H1 (cell line): ENCODE measurements around the gene EME2. TPM values are rescaled to one million over a fixed set of nuclear protein-coding genes. Genes with fewer than 3 reads are reported as not detected.

Experiments
- CTCF ChIA-PET: fragments of 300-600 bp; sonication (Branson Sonifier 250); formaldehyde crosslinking; loops from one replicate; lab custom pipeline; 2021; ENCODE audit not compliant: partially characterized antibody; lab: Charles Lee
- POLR2A ChIA-PET: fragments of 300-600 bp; sonication (Branson Sonifier 250); formaldehyde crosslinking; loops from one replicate; lab custom pipeline; 2021; ENCODE audit warnings: inconsistent platforms; ENCODE audit not compliant: partially characterized antibody; lab: Charles Lee
- DNase-seq, 2 experiments: peaks; one replicate each; pipeline versions ENCODE4 v3.0.0 to v3.0.0-alpha.2; 2010 to 2022; ENCODE audit warnings: low spot score in 2 of 2, low read depth in 1 of 2, mixed read lengths in 1 of 2
- FAIRE-seq: peaks from 2 replicates; lab custom pipeline; 2011; peaks lifted over from hg19 to GRCh38; lab: Jason Lieb, UNC
- H2AFZ ChIP-seq: 2 replicates; pipeline ENCODE4 v1.8.1; 2012; ENCODE audit warnings: low read length, inconsistent platforms
- H2AK5ac ChIP-seq: 2 replicates; pipeline ENCODE4 v1.6.1; 2013; ENCODE audit warnings: low read depth, low read length
- H2BK120ac ChIP-seq: replicated peaks from 2 replicates; pipeline ENCODE3; 2013; ENCODE audit warnings: low read depth, low read length, inconsistent platforms
- H2BK12ac ChIP-seq: 2 replicates; pipeline ENCODE4 v1.6.1; 2013; ENCODE audit warnings: low read depth, low read length
- H2BK15ac ChIP-seq: 2 replicates; pipeline ENCODE4 v1.6.1; 2013; ENCODE audit warnings: low read length
- H2BK20ac ChIP-seq: 2 replicates; pipeline ENCODE4 v1.6.1; 2013; ENCODE audit warnings: low read length
- H2BK5ac ChIP-seq: 2 replicates; pipeline ENCODE4 v1.6.1; 2013; ENCODE audit warnings: low read depth, low read length
- H3K14ac ChIP-seq: 2 replicates; pipeline ENCODE4 v1.6.1; 2013; ENCODE audit warnings: inconsistent platforms; ENCODE audit not compliant: insufficient read length
- H3K18ac ChIP-seq: 2 replicates; pipeline ENCODE4 v1.6.1; 2013; ENCODE audit warnings: low read length; ENCODE audit errors: extremely low read depth
- H3K23ac ChIP-seq: 2 replicates; pipeline ENCODE4 v1.6.1; 2013; ENCODE audit warnings: inconsistent platforms; ENCODE audit not compliant: insufficient read length
- H3K23me2 ChIP-seq: 2 replicates; pipeline ENCODE4 v1.6.1; 2013; ENCODE audit warnings: low read depth, low read length
- H3K27ac ChIP-seq: 2 replicates; pipeline ENCODE4 v1.6.1; 2011; ENCODE audit warnings: low read depth, low read length, inconsistent platforms
- H3K27me3 ChIP-seq, 4 experiments: replicated peaks in 1 of 4; 1 replicate in 1 of 4; 2 replicates in 3 of 4; pipeline versions ENCODE4 v1.6.1 to v1.8.1; 2011 to 2013; ENCODE audit warnings: low read length in 3 of 4, mild to moderate bottlenecking in 3 of 4, inconsistent platforms in 2 of 4, mixed read lengths in 2 of 4, moderate library complexity in 1 of 4; ENCODE audit not compliant: control insufficient read depth in 3 of 4, insufficient read depth in 3 of 4; ENCODE audit errors: extremely low read depth in 1 of 4
- H3K36me3 ChIP-seq, 4 experiments: 2 replicates each; pipeline versions ENCODE4 v1.6.1 to v1.8.1; 2011 to 2013; ENCODE audit warnings: mild to moderate bottlenecking in 4 of 4, low read length in 3 of 4, moderate library complexity in 2 of 4, control low read depth in 1 of 4, inconsistent platforms in 1 of 4; ENCODE audit not compliant: insufficient read depth in 4 of 4, control insufficient read depth in 2 of 4
- H3K4ac ChIP-seq: replicated peaks from 2 replicates; pipeline ENCODE3; 2013; ENCODE audit warnings: low read length, low read depth, mixed read lengths, inconsistent platforms; ENCODE audit not compliant: insufficient read length
- H3K4me1 ChIP-seq, 4 experiments: replicated peaks in 1 of 4; 1 replicate in 1 of 4; 2 replicates in 3 of 4; pipeline versions ENCODE4 v1.6.1 to v1.8.1; 2011 to 2013; ENCODE audit warnings: low read length in 3 of 4, inconsistent platforms in 2 of 4, mixed read lengths in 1 of 4; ENCODE audit not compliant: insufficient read depth in 4 of 4, control insufficient read depth in 3 of 4
- H3K4me2 ChIP-seq, 2 experiments: 2 replicates each; pipeline versions ENCODE4 v1.6.1 to v1.8.1; 2011 to 2013; ENCODE audit warnings: low read depth in 2 of 2, low read length in 2 of 2, control low read depth in 1 of 2, inconsistent platforms in 1 of 2, mild to moderate bottlenecking in 1 of 2; ENCODE audit not compliant: insufficient read depth in 1 of 2
- H3K4me3 ChIP-seq, 4 experiments: fragments of 200-600, 300-600 bp in 1 of 4; sonication (generic), shearing (Covaris generic), sonication (Bioruptor Twin) in 1 of 4; 2 replicates each; pipeline versions ENCODE4 v1.5.1 to v1.8.1; 2011 to 2016; ENCODE audit warnings: low read length in 4 of 4, low read depth in 3 of 4, control low read depth in 2 of 4, inconsistent platforms in 2 of 4, mild to moderate bottlenecking in 2 of 4, mixed read lengths in 1 of 4, moderate library complexity in 1 of 4; ENCODE audit not compliant: insufficient read depth in 2 of 4; ENCODE audit errors: extremely low read depth in 1 of 4
- H3K56ac ChIP-seq: replicated peaks from 2 replicates; pipeline ENCODE3; 2013; ENCODE audit warnings: low read depth, mild to moderate bottlenecking, mixed read lengths, low read length, inconsistent platforms; ENCODE audit not compliant: insufficient read length
- H3K79me1 ChIP-seq: 2 replicates; pipeline ENCODE4 v1.6.1; 2013; ENCODE audit warnings: low read depth, low read length, control low read depth
- H3K79me2 ChIP-seq, 2 experiments: 2 replicates each; pipeline versions ENCODE4 v1.6.1 to v1.8.1; 2012 to 2013; ENCODE audit warnings: low read length in 2 of 2, mild to moderate bottlenecking in 2 of 2, inconsistent platforms in 1 of 2; ENCODE audit not compliant: insufficient read depth in 2 of 2, control insufficient read depth in 1 of 2
- H3K9ac ChIP-seq, 4 experiments: replicated peaks in 1 of 4; 1 replicate in 1 of 4; 2 replicates in 3 of 4; pipeline versions ENCODE4 v1.6.1 to v1.8.1; 2011 to 2013; ENCODE audit warnings: low read depth in 3 of 4, low read length in 3 of 4, control low read depth in 2 of 4, mild to moderate bottlenecking in 2 of 4, moderate library complexity in 2 of 4, inconsistent platforms in 1 of 4; ENCODE audit errors: extremely low read depth in 1 of 4
- H3K9me3 ChIP-seq, 2 experiments: 2 replicates each; pipeline versions ENCODE4 v1.6.1 to v1.8.1; 2012 to 2013; ENCODE audit warnings: mild to moderate bottlenecking in 2 of 2, moderate library complexity in 2 of 2, control low read depth in 1 of 2, inconsistent platforms in 1 of 2, low read depth in 1 of 2, low read length in 1 of 2, mixed read lengths in 1 of 2; ENCODE audit not compliant: insufficient read depth in 2 of 2
- H4K20me1 ChIP-seq, 2 experiments: replicated peaks in 1 of 2; 2 replicates each; pipeline versions ENCODE3 to v1.8.1; 2011 to 2013; ENCODE audit warnings: inconsistent platforms in 2 of 2, low read length in 2 of 2, mild to moderate bottlenecking in 1 of 2; ENCODE audit not compliant: insufficient read depth in 2 of 2, control insufficient read depth in 1 of 2
- H4K5ac ChIP-seq: 2 replicates; pipeline ENCODE4 v1.6.1; 2013; ENCODE audit warnings: low read length, low read depth, mixed read lengths, inconsistent platforms; ENCODE audit not compliant: insufficient read length
- H4K8ac ChIP-seq: 2 replicates; pipeline ENCODE4 v1.8.0; 2013; ENCODE audit warnings: mild to moderate bottlenecking, moderate library complexity, low read length, inconsistent platforms; ENCODE audit not compliant: insufficient read depth; ENCODE audit errors: extremely low read depth
- H4K91ac ChIP-seq: replicated peaks from 2 replicates; pipeline ENCODE3; 2013; ENCODE audit warnings: low read length, mixed read lengths, inconsistent platforms; ENCODE audit not compliant: insufficient read length
- CBX5 ChIP-seq: fragments of 300-800, 300-1000 bp; sonication (generic); IDR thresholded peaks from 2 replicates; pipeline ENCODE4 v1.7.1; 2016; ENCODE audit warnings: antibody characterized with exemption, low read length, low read depth
- CHD1 ChIP-seq: IDR thresholded peaks from 2 replicates; pipeline ENCODE4 v1.6.1; 2012; ENCODE audit warnings: low read depth, low read length, improper control_type of control experiment
- CREB1 ChIP-seq: IDR thresholded peaks from 2 replicates; pipeline ENCODE4 v1.6.1; 2012; ENCODE audit warnings: inconsistent platforms
- FOSL1 ChIP-seq: IDR thresholded peaks from 2 replicates; pipeline ENCODE4 v1.6.1; 2011; ENCODE audit warnings: mild to moderate bottlenecking, low read depth, low read length, moderate library complexity; ENCODE audit not compliant: insufficient read depth
- GTF2F1 ChIP-seq: IDR thresholded peaks from 2 replicates; pipeline ENCODE4 v1.6.1; 2012; ENCODE audit warnings: low read depth, low read length, improper control_type of control experiment, borderline replicate concordance
- HDAC2 ChIP-seq, 2 experiments: fragments of 300-600 bp in 1 of 2; sonication (generic) in 1 of 2; IDR thresholded peaks; 2 replicates each; pipeline ENCODE4 v1.6.1; 2011 to 2012; ENCODE audit warnings: low read depth in 2 of 2, low read length in 2 of 2, mild to moderate bottlenecking in 2 of 2, moderate library complexity in 2 of 2, borderline replicate concordance in 1 of 2, inconsistent platforms in 1 of 2
- HDAC6 ChIP-seq: IDR thresholded peaks from one replicate; pipeline ENCODE4 v1.7.1; 2012; ENCODE audit warnings: low read depth, mild to moderate bottlenecking, inconsistent platforms, low read length, moderate library complexity
- SIRT6 ChIP-seq: IDR thresholded peaks from one replicate; pipeline ENCODE4 v1.7.1; 2012; ENCODE audit warnings: low read length, inconsistent platforms
- SP4 ChIP-seq: IDR thresholded peaks from 2 replicates; pipeline ENCODE4 v1.6.1; 2012; ENCODE audit warnings: low read length, inconsistent platforms
- TAF1 ChIP-seq: IDR thresholded peaks from 2 replicates; pipeline ENCODE4 v1.6.1; 2011; ENCODE audit warnings: mild to moderate bottlenecking, low read depth, low read length
- TAF7 ChIP-seq: optimal IDR thresholded peaks from 2 replicates; pipeline ENCODE3; 2011; ENCODE audit warnings: low read depth, mild to moderate bottlenecking, inconsistent platforms, low read length, moderate library complexity, borderline replicate concordance
- WGBS, 2 experiments: shearing (Covaris generic) in 1 of 2; methylation state at CpG; one replicate each; pipeline versions ENCODE4 v1.1.6 to v1.1.7; 2013 to 2015; ENCODE audit warnings: low lambda C conversion rate in 2 of 2, mixed read lengths in 2 of 2, inconsistent platforms in 1 of 2, low coverage in 1 of 2, missing lambda C conversion rate in 1 of 2; ENCODE audit not compliant: insufficient replicate concordance in 2 of 2, insufficient coverage in 1 of 2, insufficient read length in 1 of 2; ENCODE audit errors: extremely low coverage in 1 of 2, missing lambda C conversion rate in 1 of 2; 5-methylcytosine and 5-hydroxymethylcytosine counted together
- polyA plus RNA-seq, 7 experiments: library from polyadenylated mRNA; depleted of rRNA in 3 of 7; stranded (reverse) in 5 of 7; unstranded in 2 of 7; fragments of >200 nt in 5 of 7; fragments of 200-250 nt in 2 of 7; gene quantifications; 1 replicate in 5 of 7; 2 replicates in 1 of 7; 4 replicates in 1 of 7; pipeline versions ENCODE4 v1.2.1 to v1.2.3, GENCODE V29; 2011 to 2013; ENCODE audit warnings: missing spikeins in 2 of 7, mixed read lengths in 2 of 7
- total RNA-seq: library from RNA; stranded (reverse); fragmentation: NEBNext Ultra II Directional; extraction: Animal tissue kit (Norgen Biotek cat#: 25700); gene quantifications from 2 replicates; pipeline ENCODE4 v1.2.1, GENCODE V29; 2021
- TF ChIP-seq, protein P1 (sequence below): IDR thresholded peaks from 2 replicates; pipeline ENCODE4 v1.6.1; 2012; ENCODE audit warnings: inconsistent platforms

EME2 gene
- total and polyA plus RNA-seq, 2 of the 8 experiments (the other 6 are each of a cell fraction or from before 2014, with no cell fraction given): 13.1 to 19.7 TPM

DNA sequence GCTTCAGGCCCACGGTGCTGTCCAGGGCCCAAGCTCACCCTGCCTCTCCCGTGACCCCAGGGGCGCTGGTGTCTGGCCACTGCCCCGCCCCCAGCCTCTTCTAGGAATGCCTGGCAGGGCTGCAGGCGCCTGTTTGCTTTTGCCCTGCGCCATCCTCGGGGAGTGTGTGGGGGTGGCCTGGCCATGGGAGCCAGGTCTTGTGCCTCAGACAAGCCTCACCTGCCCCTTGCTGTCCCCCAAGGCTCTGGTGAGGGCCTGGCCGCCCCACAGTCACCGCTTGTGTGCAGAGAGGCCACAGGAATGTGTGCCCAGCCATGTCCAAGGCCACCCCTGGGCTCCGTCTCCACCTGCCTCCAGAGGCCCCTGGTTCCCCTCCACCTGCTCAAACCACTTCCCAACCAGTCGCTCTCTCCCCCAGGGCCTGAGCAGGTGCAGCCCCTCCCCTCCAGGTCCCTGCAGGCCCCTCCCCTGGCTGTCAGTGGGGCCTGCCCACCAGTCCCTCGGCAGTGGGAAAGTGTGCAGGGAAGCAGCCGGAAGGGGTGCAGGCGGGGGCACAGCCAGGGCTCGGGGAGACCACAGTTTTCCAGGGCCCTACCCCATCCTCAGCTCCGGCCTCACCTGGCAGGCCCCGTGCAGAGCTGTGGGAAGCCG is 21.7 kb downstream of the EME2 start:
- Histone ChIP-seq H3K9ac (no peak overlapping the region), H3K23me2 (no peaks in the 10 kb centered on the region), H3K14ac (no peak overlapping the region), H2BK12ac (no peak overlapping the region), H3K18ac (no peak overlapping the region), H4K20me1 (peaks cover 0 to 2% of the 10 kb centered on the region in 2 experiments), H3K9me3 (peaks cover 12 to 13% of the 10 kb centered on the region in 2 experiments), H2BK5ac (no peak overlapping the region), H2BK15ac (no peak overlapping the region), H4K5ac (no peak overlapping the region), H3K4ac (no peak overlapping the region), H3K4me3 (no peak overlapping the region), H3K56ac (no peak overlapping the region), H3K36me3 (peaks cover 0 to 20% (median 0%) of the 10 kb centered on the region in 4 experiments; a peak in 2 of 8 replicates), H3K27me3 (no peaks in the 10 kb centered on the region), H2AK5ac (no peak overlapping the region), H4K91ac (no peak overlapping the region), H3K79me2 (no peaks in the 10 kb centered on the region), H3K23ac (no peak overlapping the region), H3K4me2 (no peak overlapping the region), H3K4me1 (no peaks in the 10 kb centered on the region), H3K79me1 (no peaks in the 10 kb centered on the region; the same call in 1 of the 2 replicates), H4K8ac (no peak overlapping the region; the same call in 1 of the 2 replicates), H2AFZ (no peak overlapping the region), H2BK120ac (no peak overlapping the region), H3K27ac (no peak overlapping the region), H2BK20ac (no peak overlapping the region)
- ChIA-PET CTCF (interaction anchor here (0.6 to 2.2 kb wide), 6 partner anchors 16 to 48 kb away, joined by 3 to 6 read pairs (median 5); partner anchors contain the start of genes EME2 and MRPS34), POLR2A (interaction anchor here (3.3 to 4.2 kb wide), 3 partner anchors 12 to 23 kb away, joined by 19 to 26 read pairs (median 26); partner anchors contain the start of genes EME2, MRPS34, NME3 and NUBP2)
- DNase-seq: no peak
- WGBS, 2 experiments: 78% methylated on average over 11 of the region's 18 CpGs; no CpG with 5 or more reads in 1 of the 2 experiments
- FAIRE-seq: no peak
- TF ChIP-seq CBX5 (no peak), CHD1 (no peak), TAF1 (no peak), FOSL1 (no peak), CREB1 (no peak), SP4 (no peak), TAF7 (no peak), HDAC2 (IDR thresholded peaks at IDR 0.05; ENCODE audit: borderline replicate concordance in 1 of 2, low read depth in 2 of 2, low read length in 2 of 2) (no peak), SIRT6 (no peak), HDAC6 (no peak), GTF2F1 (no peak)
- TF ChIP-seq, protein P1, sequence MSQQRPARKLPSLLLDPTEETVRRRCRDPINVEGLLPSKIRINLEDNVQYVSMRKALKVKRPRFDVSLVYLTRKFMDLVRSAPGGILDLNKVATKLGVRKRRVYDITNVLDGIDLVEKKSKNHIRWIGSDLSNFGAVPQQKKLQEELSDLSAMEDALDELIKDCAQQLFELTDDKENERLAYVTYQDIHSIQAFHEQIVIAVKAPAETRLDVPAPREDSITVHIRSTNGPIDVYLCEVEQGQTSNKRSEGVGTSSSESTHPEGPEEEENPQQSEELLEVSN: no peak
